Osteoblast (primary cell): ENCODE measurements around the gene LRRC8D. TPM values are rescaled to one million over a fixed set of nuclear protein-coding genes. Genes with fewer than 3 reads are reported as not detected.
A peak's percentile ranks its signal among the peaks of the same experiment; 100 is the strongest.

Experiments
- DNase-seq: peaks from one replicate; pipeline ENCODE4 v3.0.0; 2011; ENCODE audit warnings: low spot score, mixed read lengths; ENCODE audit not compliant: insufficient read length; ENCODE audit errors: missing footprints
- H2AFZ ChIP-seq: 2 replicates; pipeline ENCODE4 v1.6.0; 2011; ENCODE audit warnings: mild to moderate bottlenecking, low read length
- H3K27ac ChIP-seq: 2 replicates; pipeline ENCODE4 v1.5.1; 2011; ENCODE audit warnings: mild to moderate bottlenecking, low read depth, low read length, moderate library complexity
- H3K27me3 ChIP-seq: 2 replicates; pipeline ENCODE4 v1.6.0; 2012; ENCODE audit warnings: mild to moderate bottlenecking, control low read depth, inconsistent platforms, low read length, moderate library complexity; ENCODE audit not compliant: insufficient read depth
- H3K36me3 ChIP-seq: 2 replicates; pipeline ENCODE4 v1.5.1; 2011; ENCODE audit warnings: mild to moderate bottlenecking, low read length, control low read depth, moderate library complexity; ENCODE audit not compliant: insufficient read depth
- H3K4me1 ChIP-seq: 2 replicates; pipeline ENCODE4 v1.5.1; 2011; ENCODE audit warnings: mild to moderate bottlenecking, low read length, control low read depth, moderate library complexity; ENCODE audit not compliant: insufficient read depth
- H3K4me2 ChIP-seq: 2 replicates; pipeline ENCODE4 v1.6.0; 2011; ENCODE audit warnings: mild to moderate bottlenecking, low read length; ENCODE audit not compliant: insufficient read depth
- H3K4me3 ChIP-seq: fragments of 200-600 bp; sonication (generic); 3 replicates; pipeline ENCODE4 v1.5.1; 2012; ENCODE audit warnings: mild to moderate bottlenecking, low read length, inconsistent platforms; ENCODE audit not compliant: insufficient read depth
- H3K79me2 ChIP-seq: 2 replicates; pipeline ENCODE4 v1.6.0; 2012; ENCODE audit warnings: mild to moderate bottlenecking, low read length, control low read depth, inconsistent platforms; ENCODE audit not compliant: insufficient read depth
- H3K9me3 ChIP-seq: 2 replicates; pipeline ENCODE4 v1.5.1; 2011; ENCODE audit warnings: low read depth, low read length, control low read depth
- H4K20me1 ChIP-seq: 2 replicates; pipeline ENCODE4 v1.6.0; 2012; ENCODE audit warnings: mild to moderate bottlenecking, low read length, control low read depth; ENCODE audit not compliant: insufficient read depth
- total RNA-seq: library from RNA; depleted of rRNA; stranded (reverse); fragments of >200 nt; gene quantifications from 2 replicates; pipeline ENCODE4 v1.2.3, GENCODE V29; 2012
- TF ChIP-seq, protein P1 (sequence below): IDR thresholded peaks from 2 replicates; pipeline ENCODE4 v1.5.1; 2011; ENCODE audit warnings: mild to moderate bottlenecking, low read depth, low read length, moderate library complexity; ENCODE audit errors: extremely low read depth

The LRRC8D gene
- total RNA-seq, 1 donor = 30.4 TPM

- H3K9me3 ChIP-seq = no peaks in the 10 kb centered on the region
- TF ChIP-seq, protein P1, sequence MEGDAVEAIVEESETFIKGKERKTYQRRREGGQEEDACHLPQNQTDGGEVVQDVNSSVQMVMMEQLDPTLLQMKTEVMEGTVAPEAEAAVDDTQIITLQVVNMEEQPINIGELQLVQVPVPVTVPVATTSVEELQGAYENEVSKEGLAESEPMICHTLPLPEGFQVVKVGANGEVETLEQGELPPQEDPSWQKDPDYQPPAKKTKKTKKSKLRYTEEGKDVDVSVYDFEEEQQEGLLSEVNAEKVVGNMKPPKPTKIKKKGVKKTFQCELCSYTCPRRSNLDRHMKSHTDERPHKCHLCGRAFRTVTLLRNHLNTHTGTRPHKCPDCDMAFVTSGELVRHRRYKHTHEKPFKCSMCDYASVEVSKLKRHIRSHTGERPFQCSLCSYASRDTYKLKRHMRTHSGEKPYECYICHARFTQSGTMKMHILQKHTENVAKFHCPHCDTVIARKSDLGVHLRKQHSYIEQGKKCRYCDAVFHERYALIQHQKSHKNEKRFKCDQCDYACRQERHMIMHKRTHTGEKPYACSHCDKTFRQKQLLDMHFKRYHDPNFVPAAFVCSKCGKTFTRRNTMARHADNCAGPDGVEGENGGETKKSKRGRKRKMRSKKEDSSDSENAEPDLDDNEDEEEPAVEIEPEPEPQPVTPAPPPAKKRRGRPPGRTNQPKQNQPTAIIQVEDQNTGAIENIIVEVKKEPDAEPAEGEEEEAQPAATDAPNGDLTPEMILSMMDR = no peak
These were observed 80.2 kb downstream of the LRRC8D start for GRCh38 chr1:89900791-89901708.

DNA sequence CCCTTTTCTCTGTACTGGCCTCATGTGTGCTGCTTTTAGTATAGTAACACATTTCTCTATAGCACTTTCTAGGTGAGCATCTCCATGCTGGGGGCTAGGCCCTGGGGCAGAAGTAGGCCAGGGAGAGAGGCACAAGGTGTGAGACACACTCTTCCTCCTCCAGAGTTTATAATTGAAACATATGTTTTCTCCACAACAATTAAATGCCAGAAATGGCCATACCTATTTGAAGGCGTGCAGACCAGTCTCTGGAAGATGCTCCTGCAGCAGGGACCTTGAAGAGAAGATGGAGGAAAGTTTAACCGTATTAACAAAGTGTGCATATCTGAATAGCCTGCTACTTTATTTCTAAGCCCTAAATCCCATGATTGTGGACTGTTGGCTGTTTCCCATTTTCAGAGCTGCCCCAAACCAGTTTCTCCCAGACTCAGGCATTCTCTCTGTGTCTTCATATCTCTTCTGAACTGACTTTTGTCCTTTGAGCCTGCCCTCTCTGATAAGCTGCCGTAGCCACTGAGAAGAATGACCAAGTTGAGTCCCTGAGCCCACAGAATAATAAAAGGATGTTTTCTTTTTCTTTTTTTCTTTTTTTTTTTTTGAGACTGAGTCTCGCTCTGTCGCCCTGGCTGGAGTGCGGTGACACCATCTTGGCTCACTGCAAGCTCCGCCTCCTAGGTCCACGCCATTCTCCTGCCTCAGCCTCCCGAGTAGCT, 81.3 kb downstream of the LRRC8D start:
- no peaks in the 10 kb centered on the region for H3K36me3 ChIP-seq

More at GRCh38 chr1:89900791-89901708, 80.2 kb downstream of the LRRC8D start:
- no peak for DNase-seq
- Histone ChIP-seq H3K4me3 (no peak overlapping the region), H3K36me3 (no peaks in the 10 kb centered on the region), H3K4me1 (peaks cover 44% of the 10 kb centered on the region), H3K4me2 (no peak overlapping the region), H2AFZ (no peak overlapping the region), H3K27ac (no peak overlapping the region), H3K27me3 (no peaks in the 10 kb centered on the region), H3K79me2 (peaks cover 8% of the 10 kb centered on the region), H4K20me1 (no peaks in the 10 kb centered on the region)

GRCh38 chr1:89903550-89903949, 82.7 kb downstream of the LRRC8D start:
- Histone ChIP-seq H3K79me2 (peaks cover 7% of the 10 kb centered on the region), H3K27me3 (no peaks in the 10 kb centered on the region), H3K4me3 (no peak overlapping the region), H2AFZ (no peak overlapping the region), H3K9me3 (no peaks in the 10 kb centered on the region), H3K4me2 (peak overlapping the region; percentile 7), H3K27ac (peak overlapping the region; percentile 51), H3K36me3 (no peaks in the 10 kb centered on the region), H3K4me1 (peaks cover 69% of the 10 kb centered on the region), H4K20me1 (no peaks in the 10 kb centered on the region)
- TF ChIP-seq, protein P1 = no peak
- DNase-seq = no peak

More for the DNA sequence above, 81.3 kb downstream of the LRRC8D start:
- Histone ChIP-seq H3K4me1 (peaks cover 54% of the 10 kb centered on the region), H3K4me2 (no peak overlapping the region), H2AFZ (no peak overlapping the region), H3K27me3 (no peaks in the 10 kb centered on the region), H3K79me2 (peaks cover 7% of the 10 kb centered on the region), H4K20me1 (no peaks in the 10 kb centered on the region), H3K9me3 (no peaks in the 10 kb centered on the region), H3K27ac (no peak overlapping the region), H3K4me3 (no peak overlapping the region)
- TF ChIP-seq, protein P1 = no peak
- DNase-seq = no peak
